CD4-positive, alpha-beta memory T cell (primary cell): ENCODE results near the gene SPAG16. TPM values are rescaled to one million over a fixed set of nuclear protein-coding genes. Genes with fewer than 3 reads are reported as not detected.

Source experiments
- CTCF ChIA-PET: fragments of 350-600 bp; sonication (Branson Sonifier 250); formaldehyde crosslinking; loops from one replicate; lab custom pipeline; 2021; ENCODE audit warnings: inconsistent platforms; ENCODE audit not compliant: partially characterized antibody; lab: Charles Lee
- POLR2A ChIA-PET: fragments of 350-600 bp; sonication (Branson Sonifier 250); formaldehyde crosslinking; loops from one replicate; lab custom pipeline; 2021; ENCODE audit not compliant: partially characterized antibody; lab: Charles Lee
- DNase-seq, 5 donors: peaks; one replicate each; pipeline versions ENCODE4 v3.0.0 to v3.0.0-alpha.2; 2020 to 2022; ENCODE audit warnings: mixed read lengths in 1 of 5
- H3K27ac ChIP-seq: one replicate; pipeline ENCODE4 v1.7.0; 2013; ENCODE audit warnings: low read depth, low read length
- H3K27me3 ChIP-seq: 2 replicates; pipeline ENCODE4 v1.7.0; 2013; ENCODE audit warnings: mild to moderate bottlenecking, low read length, moderate library complexity; ENCODE audit not compliant: insufficient read depth
- H3K36me3 ChIP-seq: 2 replicates; pipeline ENCODE4 v1.7.0; 2013; ENCODE audit warnings: mild to moderate bottlenecking, low read length, moderate library complexity; ENCODE audit not compliant: insufficient read depth
- H3K4me1 ChIP-seq: 2 replicates; pipeline ENCODE4 v1.7.0; 2013; ENCODE audit warnings: mild to moderate bottlenecking, low read length, moderate library complexity; ENCODE audit not compliant: insufficient read depth
- H3K4me3 ChIP-seq, 2 donors: one replicate each; pipeline ENCODE4 v1.7.0; 2013; ENCODE audit warnings: low read length in 2 of 2, mild to moderate bottlenecking in 1 of 2
- H3K9me3 ChIP-seq, 2 donors: one replicate each; pipeline ENCODE4 v1.7.0; 2013; ENCODE audit warnings: low read length in 2 of 2, control low read depth in 1 of 2; ENCODE audit not compliant: control insufficient read depth in 1 of 2
- H3K27ac Mint-ChIP-seq, 7 donors: one replicate each; pipeline ENCODE4 v1.8.0; 2020 to 2021; ENCODE audit warnings: mixed read lengths in 7 of 7, mild to moderate bottlenecking in 6 of 7, inconsistent platforms in 3 of 7, moderate library complexity in 3 of 7
- H3K27me3 Mint-ChIP-seq, 2 donors: one replicate each; pipeline ENCODE4 v1.8.0; 2020 to 2021; ENCODE audit warnings: mixed read lengths in 2 of 2
- H3K36me3 Mint-ChIP-seq, 2 donors: one replicate each; pipeline ENCODE4 v1.8.0; 2020 to 2021; ENCODE audit warnings: mixed read lengths in 2 of 2, inconsistent platforms in 1 of 2, mild to moderate bottlenecking in 1 of 2
- H3K4me1 Mint-ChIP-seq, 4 donors: one replicate each; pipeline ENCODE4 v1.8.0; 2020 to 2021; ENCODE audit warnings: mixed read lengths in 4 of 4, mild to moderate bottlenecking in 1 of 4
- H3K4me3 Mint-ChIP-seq, 8 donors: one replicate each; pipeline ENCODE4 v1.8.0; 2020 to 2021; ENCODE audit warnings: mixed read lengths in 8 of 8, mild to moderate bottlenecking in 7 of 8, moderate library complexity in 6 of 8, inconsistent platforms in 3 of 8
- H3K9me3 Mint-ChIP-seq, 8 donors: one replicate each; pipeline ENCODE4 v1.8.0; 2020 to 2021; ENCODE audit warnings: mixed read lengths in 8 of 8, mild to moderate bottlenecking in 5 of 8, inconsistent platforms in 3 of 8, moderate library complexity in 1 of 8
- intact Hi-C: fragments of 100-400 bp; cut with micrococcal nuclease; formaldehyde crosslinking; loops from one replicate; pipeline ENCODE4 v1.15.1; 2023
- polyA plus RNA-seq, 2 donors: library from polyadenylated mRNA; unstranded; fragments of 300-500 nt; fragmentation: Illumina TruSeq; gene quantifications; one replicate each; pipeline ENCODE4 v1.2.3, GENCODE V29; 2021
- total RNA-seq, 2 experiments: library from RNA; stranded (reverse); gene quantifications; one replicate each; pipeline ENCODE4 v1.2.3, GENCODE V29; 2021

The SPAG16 gene
- total and polyA plus RNA-seq, 4 experiments from 2014 or later: 6.3 to 21.7 (median 11.2) TPM

GRCh38 chr2:214215107-214215506 lies 930.8 kb downstream of the SPAG16 start:
- no peak overlapping the region for H3K27ac Mint-ChIP-seq
- Histone ChIP-seq H3K27me3 (no peaks in the 10 kb centered on the region), H3K9me3 (no peaks in the 10 kb centered on the region), H3K27ac (no peak overlapping the region), H3K4me1 (no peaks in the 10 kb centered on the region), H3K4me3 (no peak overlapping the region), H3K36me3 (no peaks in the 10 kb centered on the region)
- DNase-seq: no peak
- no peaks in the 10 kb centered on the region for H3K36me3 Mint-ChIP-seq
- intact Hi-C loops: no loop called here
- CTCF ChIA-PET: no interaction called here
- H3K9me3 Mint-ChIP-seq: peaks cover 0 to 9% (median 3%) of the 10 kb centered on the region in 8 donors
- H3K4me3 Mint-ChIP-seq: no peak overlapping the region
- no peaks in the 10 kb centered on the region for H3K27me3 Mint-ChIP-seq
- no peaks in the 10 kb centered on the region for H3K4me1 Mint-ChIP-seq
- POLR2A ChIA-PET: no interaction called here

- Mint-ChIP-seq H3K27ac (no peak overlapping the region), H3K4me1 (no peaks in the 10 kb centered on the region), H3K36me3 (no peaks in the 10 kb centered on the region), H3K27me3 (no peaks in the 10 kb centered on the region), H3K9me3 (peaks cover 0 to 9% (median 3%) of the 10 kb centered on the region in 8 donors), H3K4me3 (no peak overlapping the region)
- H3K4me1 ChIP-seq: no peaks in the 10 kb centered on the region
- POLR2A ChIA-PET: no interaction called here
- CTCF ChIA-PET: no interaction called here
- H3K9me3 ChIP-seq: no peaks in the 10 kb centered on the region
- no peak overlapping the region for H3K4me3 ChIP-seq
- H3K27ac ChIP-seq: no peak overlapping the region
- no peak for DNase-seq
- intact Hi-C loops: no loop called here
- no peaks in the 10 kb centered on the region for H3K36me3 ChIP-seq
- no peaks in the 10 kb centered on the region for H3K27me3 ChIP-seq
Measured at GRCh38 chr2:214217136-214217535, 932.9 kb downstream of the SPAG16 start.

GRCh38 chr2:214217599-214217998 lies 933.3 kb downstream of the SPAG16 start:
- H3K9me3 ChIP-seq: no peaks in the 10 kb centered on the region
- POLR2A ChIA-PET: no interaction called here
- H3K4me1 ChIP-seq: no peaks in the 10 kb centered on the region
- no peaks in the 10 kb centered on the region for H3K27me3 ChIP-seq
- Mint-ChIP-seq H3K4me1 (no peaks in the 10 kb centered on the region), H3K4me3 (no peak overlapping the region), H3K27ac (no peak overlapping the region), H3K9me3 (peaks cover 0 to 9% (median 2%) of the 10 kb centered on the region in 8 donors), H3K27me3 (no peaks in the 10 kb centered on the region), H3K36me3 (no peaks in the 10 kb centered on the region)
- H3K4me3 ChIP-seq: no peak overlapping the region
- intact Hi-C loops: no loop called here
- no peak overlapping the region for H3K27ac ChIP-seq
- DNase-seq: no peak
- CTCF ChIA-PET: no interaction called here
- no peaks in the 10 kb centered on the region for H3K36me3 ChIP-seq

GRCh38 chr2:214220251-214220650 lies 936.0 kb downstream of the SPAG16 start:
- intact Hi-C loops: no loop called here
- Histone ChIP-seq H3K27me3 (no peaks in the 10 kb centered on the region), H3K27ac (no peak overlapping the region), H3K4me1 (no peaks in the 10 kb centered on the region), H3K9me3 (no peaks in the 10 kb centered on the region), H3K4me3 (no peak overlapping the region), H3K36me3 (no peaks in the 10 kb centered on the region)
- Mint-ChIP-seq H3K36me3 (no peaks in the 10 kb centered on the region), H3K4me3 (no peak overlapping the region), H3K27me3 (no peaks in the 10 kb centered on the region), H3K27ac (no peak overlapping the region), H3K9me3 (peaks cover 0 to 6% (median 3%) of the 10 kb centered on the region in 8 donors), H3K4me1 (no peaks in the 10 kb centered on the region)
- ChIA-PET CTCF (no interaction called here), POLR2A (no interaction called here)
- no peak for DNase-seq

- Mint-ChIP-seq H3K9me3 (peaks cover 0 to 4% (median 0%) of the 10 kb centered on the region in 8 donors), H3K36me3 (no peaks in the 10 kb centered on the region), H3K27ac (no peak overlapping the region), H3K27me3 (no peaks in the 10 kb centered on the region), H3K4me3 (no peak overlapping the region), H3K4me1 (no peaks in the 10 kb centered on the region)
- CTCF ChIA-PET: no interaction called here
- Histone ChIP-seq H3K36me3 (no peaks in the 10 kb centered on the region), H3K27me3 (no peaks in the 10 kb centered on the region), H3K9me3 (no peaks in the 10 kb centered on the region), H3K27ac (no peak overlapping the region), H3K4me3 (no peak overlapping the region), H3K4me1 (no peaks in the 10 kb centered on the region)
- POLR2A ChIA-PET: no interaction called here
- intact Hi-C loops: no loop called here
- no peak for DNase-seq
Measured at GRCh38 chr2:214226061-214226460, 941.8 kb downstream of the SPAG16 start.

- no peaks in the 10 kb centered on the region for H3K36me3 ChIP-seq
- no peaks in the 10 kb centered on the region for H3K27me3 ChIP-seq
- Mint-ChIP-seq H3K27me3 (no peaks in the 10 kb centered on the region), H3K36me3 (no peaks in the 10 kb centered on the region), H3K9me3 (peaks cover 0 to 10% (median 2%) of the 10 kb centered on the region in 8 donors), H3K27ac (no peak overlapping the region), H3K4me3 (no peak overlapping the region), H3K4me1 (no peaks in the 10 kb centered on the region)
- no peaks in the 10 kb centered on the region for H3K4me1 ChIP-seq
- ChIA-PET POLR2A (no interaction called here), CTCF (no interaction called here)
- no peak overlapping the region for H3K4me3 ChIP-seq
- no peak overlapping the region for H3K27ac ChIP-seq
- intact Hi-C loops: no loop called here
- no peaks in the 10 kb centered on the region for H3K9me3 ChIP-seq
- no peak for DNase-seq
Measured at GRCh38 chr2:214232271-214232670, 948.0 kb downstream of the SPAG16 start.

GRCh38 chr2:214233164-214233563 lies 948.9 kb downstream of the SPAG16 start:
- Histone ChIP-seq H3K27ac (no peak overlapping the region), H3K27me3 (no peaks in the 10 kb centered on the region), H3K36me3 (no peaks in the 10 kb centered on the region), H3K4me1 (no peaks in the 10 kb centered on the region), H3K9me3 (no peaks in the 10 kb centered on the region), H3K4me3 (no peak overlapping the region)
- Mint-ChIP-seq H3K27me3 (no peaks in the 10 kb centered on the region), H3K4me3 (no peak overlapping the region), H3K9me3 (peaks cover 0 to 10% (median 2%) of the 10 kb centered on the region in 8 donors), H3K4me1 (no peaks in the 10 kb centered on the region), H3K36me3 (no peaks in the 10 kb centered on the region), H3K27ac (no peak overlapping the region)
- intact Hi-C loops: no loop called here
- ChIA-PET CTCF (no interaction called here), POLR2A (no interaction called here)
- DNase-seq: no peak

GRCh38 chr2:214242797-214243196 lies 958.5 kb downstream of the SPAG16 start:
- no peaks in the 10 kb centered on the region for H3K4me1 Mint-ChIP-seq
- H3K27me3 ChIP-seq: no peaks in the 10 kb centered on the region
- no peak overlapping the region for H3K4me3 Mint-ChIP-seq
- H3K36me3 ChIP-seq: no peaks in the 10 kb centered on the region
- no peaks in the 10 kb centered on the region for H3K4me1 ChIP-seq
- no peaks in the 10 kb centered on the region for H3K27me3 Mint-ChIP-seq
- ChIA-PET CTCF (no interaction called here), POLR2A (no interaction called here)
- DNase-seq: no peak
- no peak overlapping the region for H3K27ac Mint-ChIP-seq
- H3K9me3 ChIP-seq: no peaks in the 10 kb centered on the region
- H3K27ac ChIP-seq: no peak overlapping the region
- peaks cover 0 to 4% (median 0%) of the 10 kb centered on the region in 8 donors for H3K9me3 Mint-ChIP-seq
- H3K4me3 ChIP-seq: no peak overlapping the region
- intact Hi-C loops: no loop called here
- H3K36me3 Mint-ChIP-seq: no peaks in the 10 kb centered on the region
